HL-60/S4 treated with retinoic acid at 250 ng/mL for 4 days and 3 days (cell line): ENCODE results near the gene MED27.

ENCODE experiments used
- in situ Hi-C: fragments of 300-500 bp; cut with MboI; formaldehyde crosslinking; loops from 2 replicates; pipeline ENCODE4 v1.7.0; 2022; ENCODE audit warnings: low sequenced_read_pairs

Gene MED27

GRCh38 chr9:132044176-132044875, 35.3 kb downstream of the MED27 start:
- in situ Hi-C loops, result no loop called here

- in situ Hi-C loops, result no loop called here
These were observed 36.0 kb downstream of the MED27 start for GRCh38 chr9:132043708-132044107.

DNA sequence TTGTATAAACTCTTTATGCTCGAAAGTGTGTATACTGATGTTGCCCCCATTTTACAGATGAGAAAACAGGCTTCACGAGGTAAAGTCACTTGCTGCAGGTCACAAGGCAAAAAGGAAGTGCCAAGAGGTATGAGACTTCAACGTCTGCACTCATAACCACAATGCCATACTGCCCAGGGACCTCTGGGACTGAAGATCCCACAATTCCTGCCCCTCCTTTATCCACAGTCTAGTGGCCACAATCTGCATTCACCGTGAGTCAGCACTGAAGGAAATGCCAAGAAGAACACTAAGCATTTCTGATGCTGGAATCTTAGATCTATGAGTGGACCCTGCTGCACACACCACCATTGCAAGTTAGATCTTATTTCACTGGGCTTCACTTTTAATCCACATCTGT, 37.3 kb downstream of the MED27 start:
- in situ Hi-C loops, result no loop called here

GRCh38 chr9:132041798-132042197, 37.9 kb downstream of the MED27 start:
- in situ Hi-C loops, result no loop called here

- in situ Hi-C loops, result no loop called here
These were observed 38.9 kb downstream of the MED27 start for GRCh38 chr9:132040808-132041207.

- in situ Hi-C loops, result no loop called here
These were observed 39.4 kb downstream of the MED27 start for GRCh38 chr9:132040246-132040645.

- in situ Hi-C loops, result no loop called here
These were observed 40.4 kb downstream of the MED27 start for GRCh38 chr9:132039284-132039683.

DNA sequence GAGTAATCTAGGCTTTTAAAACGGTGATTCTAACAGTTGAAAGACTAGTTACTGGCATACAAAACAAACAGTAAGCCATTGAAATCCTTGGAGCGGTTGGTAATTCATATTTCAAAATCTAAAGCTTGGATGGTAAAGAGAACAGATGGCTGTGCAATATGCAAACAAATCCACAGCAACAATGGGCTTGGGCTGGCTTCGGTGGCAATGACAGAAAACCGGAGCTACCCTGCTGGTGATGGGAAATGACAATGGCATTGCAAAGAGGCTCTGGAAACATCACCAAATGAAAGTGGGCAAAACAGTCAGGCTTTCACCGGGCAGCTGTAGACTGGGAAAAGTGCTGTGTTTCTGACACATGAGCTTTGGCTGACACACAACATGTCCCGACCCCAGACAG, 42.2 kb downstream of the MED27 start:
- in situ Hi-C loops, result no loop called here

DNA sequence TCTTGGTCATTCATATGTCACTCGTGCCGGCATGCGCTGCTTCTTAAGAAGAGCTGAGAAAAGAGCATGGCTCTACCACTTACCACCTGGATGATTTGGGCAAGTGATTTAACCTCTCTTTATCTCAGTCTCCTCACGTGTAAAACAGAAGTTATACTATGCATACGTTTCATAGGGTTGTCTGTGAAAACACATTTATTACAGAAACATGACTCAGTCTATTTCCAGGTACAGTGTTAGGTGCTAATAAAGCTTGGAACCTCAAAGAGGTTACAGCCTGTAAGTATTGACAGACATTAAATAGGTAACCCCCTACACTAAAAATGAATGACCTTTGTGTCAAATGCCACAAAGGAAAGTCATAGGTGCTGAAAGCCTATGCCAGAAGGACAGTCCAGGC, 43.1 kb downstream of the MED27 start:
- in situ Hi-C loops, result no loop called here

GRCh38 chr9:132035679-132036078, 44.0 kb downstream of the MED27 start:
- in situ Hi-C loops, result no loop called here

DNA sequence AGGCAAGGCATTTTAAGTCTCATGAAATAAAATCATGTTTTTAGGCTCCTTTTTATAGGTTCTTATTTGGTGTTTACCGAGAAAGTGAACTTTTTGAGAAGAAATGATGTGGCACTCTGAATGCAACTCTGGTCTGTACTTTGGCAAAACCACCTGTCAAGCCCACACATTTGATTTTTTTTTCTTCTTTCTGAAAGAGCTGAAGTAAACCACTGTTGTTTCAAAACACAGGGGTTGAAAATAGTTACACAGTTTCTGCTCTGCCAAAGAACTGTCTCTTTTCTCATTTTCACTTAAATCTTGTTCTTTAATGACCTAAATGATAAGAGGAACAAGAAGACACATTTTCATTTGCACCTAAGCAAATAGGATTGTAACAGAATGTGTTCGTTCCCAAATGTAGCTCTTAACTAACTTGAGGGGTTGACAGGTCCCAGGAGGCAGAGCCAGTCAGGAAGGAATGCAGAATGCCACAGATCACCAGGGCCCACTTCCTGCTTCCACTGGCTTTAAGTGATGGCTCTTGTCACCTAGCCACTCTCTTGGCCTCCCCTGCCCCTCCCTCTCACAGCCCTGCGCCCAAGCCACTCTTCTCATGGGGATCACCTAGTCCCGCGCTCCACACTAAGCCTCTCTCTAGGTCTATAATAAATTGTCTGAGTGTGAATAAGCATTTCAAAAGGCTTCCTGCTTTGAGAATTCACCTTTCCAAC, 47.3 kb downstream of the MED27 start:
- in situ Hi-C loops, result no loop called here

GRCh38 chr9:132031467-132032237, 48.0 kb downstream of the MED27 start:
- in situ Hi-C loops, result no loop called here

GRCh38 chr9:132030626-132031325, 48.9 kb downstream of the MED27 start:
- in situ Hi-C loops, result no loop called here

GRCh38 chr9:132027752-132028663, 51.7 kb downstream of the MED27 start:
- in situ Hi-C loops, result no loop called here

- in situ Hi-C loops, result no loop called here
These were observed 52.6 kb downstream of the MED27 start for GRCh38 chr9:132026932-132027585.

DNA sequence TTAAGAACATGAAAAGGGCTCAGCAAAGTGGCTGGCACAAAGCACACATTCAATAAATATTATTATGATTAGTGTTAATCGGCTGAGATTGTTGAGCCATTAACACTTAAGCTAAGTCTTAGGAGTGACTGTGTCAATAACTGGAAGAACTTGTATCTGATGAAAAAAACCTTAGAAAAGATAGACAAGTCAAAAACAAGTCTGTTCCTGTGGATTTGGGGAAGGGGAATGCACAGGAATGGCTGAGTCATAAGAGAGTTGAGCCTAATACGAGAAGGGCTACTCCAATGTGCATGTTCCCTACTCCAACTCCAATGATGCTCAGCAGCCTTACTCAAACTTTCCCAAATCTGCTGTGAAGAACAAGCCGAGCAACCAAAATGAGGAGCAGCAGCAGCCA, 53.9 kb downstream of the MED27 start:
- in situ Hi-C loops, result no loop called here

DNA sequence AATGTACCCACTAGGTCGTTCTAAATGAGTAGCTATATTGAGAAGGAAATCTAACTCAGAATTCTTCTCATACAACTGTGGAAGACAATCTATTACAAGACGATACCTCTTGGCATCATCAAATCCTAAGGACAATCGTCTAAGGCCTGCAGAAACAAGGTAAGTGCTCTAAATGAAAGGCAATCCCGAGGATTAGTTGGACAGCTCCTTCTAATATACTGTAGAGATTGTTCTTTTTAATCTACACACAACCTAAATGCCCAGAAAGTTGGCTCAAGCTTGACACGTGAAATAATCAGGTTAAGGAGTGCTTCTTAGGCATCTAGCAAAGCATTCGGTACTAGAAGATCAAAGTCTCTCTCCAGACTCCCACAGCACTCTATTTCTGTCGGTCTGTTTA, 55.1 kb downstream of the MED27 start:
- in situ Hi-C loops, result no loop called here

DNA sequence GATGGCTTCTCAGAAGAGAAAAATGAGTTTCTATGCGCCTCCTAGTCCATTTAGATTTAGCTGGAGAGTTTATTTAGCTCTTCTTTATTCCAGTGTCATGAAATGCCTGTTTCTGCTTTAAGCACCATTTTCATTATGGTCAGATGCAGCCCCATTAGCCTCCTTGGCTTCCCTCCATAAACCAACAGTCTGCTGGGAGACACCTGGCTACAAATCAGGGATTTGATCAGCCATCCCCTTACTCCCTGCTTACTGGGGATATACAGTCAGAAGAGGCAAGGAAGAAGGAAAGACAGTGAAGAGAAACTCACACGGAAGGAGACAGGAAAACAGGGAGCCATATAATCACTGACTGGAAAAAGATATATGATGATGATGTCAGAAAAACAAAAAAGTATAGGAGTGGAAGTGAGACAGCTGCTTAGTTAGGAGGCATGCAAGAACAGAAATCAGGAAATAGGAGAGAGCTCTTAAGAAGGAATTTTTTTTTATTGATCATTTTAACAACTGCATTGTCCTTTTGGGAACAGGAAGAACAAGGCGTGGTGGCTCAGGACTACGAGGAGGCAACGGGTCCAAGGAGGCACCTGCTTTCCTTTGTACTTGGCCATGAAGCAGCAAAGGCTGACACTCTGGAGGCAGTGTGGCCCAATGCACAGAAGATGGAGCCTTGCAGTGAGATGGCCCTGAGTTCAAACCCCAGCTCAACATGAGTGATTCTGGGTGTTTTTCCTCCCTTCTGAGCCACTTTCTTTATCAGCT, 56.1 kb downstream of the MED27 start:
- in situ Hi-C loops, result no loop called here
